Left renal pelvis (tissue), 4 donors: ENCODE data around the gene EPHB1. TPM values are rescaled to one million over a fixed set of nuclear protein-coding genes. Genes with fewer than 3 reads are reported as not detected.

Experiments used
- DNase-seq, 4 donors: peaks; one replicate each; pipeline ENCODE4 v3.0.0-alpha.2; 2013; ENCODE audit warnings: low read depth in 4 of 4, low spot score in 3 of 4
- polyA plus RNA-seq, 4 donors: library from polyadenylated mRNA; unstranded; fragments of 120-200 nt; gene quantifications; one replicate each; pipeline ENCODE4 v1.2.1, GENCODE V29; 2013; ENCODE audit not compliant: insufficient read length in 4 of 4

The EPHB1 gene
- polyA plus RNA-seq, 4 donors: 3.6 to 5.8 (median 5.4) TPM

- no peak for DNase-seq
Measured at GRCh38 chr3:135261916-135262315, 466.9 kb downstream of the EPHB1 start.

GRCh38 chr3:135262441-135262840 lies 467.4 kb downstream of the EPHB1 start:
- DNase-seq: no peak

- no peak for DNase-seq
Measured at GRCh38 chr3:135263331-135263730, 468.3 kb downstream of the EPHB1 start.

GRCh38 chr3:135267487-135267886 lies 472.4 kb downstream of the EPHB1 start:
- no peak for DNase-seq

GRCh38 chr3:135268941-135269532 lies 474.0 kb downstream of the EPHB1 start:
- no peak for DNase-seq

- no peak for DNase-seq
Measured at GRCh38 chr3:135271177-135272025, 476.3 kb downstream of the EPHB1 start.

DNA sequence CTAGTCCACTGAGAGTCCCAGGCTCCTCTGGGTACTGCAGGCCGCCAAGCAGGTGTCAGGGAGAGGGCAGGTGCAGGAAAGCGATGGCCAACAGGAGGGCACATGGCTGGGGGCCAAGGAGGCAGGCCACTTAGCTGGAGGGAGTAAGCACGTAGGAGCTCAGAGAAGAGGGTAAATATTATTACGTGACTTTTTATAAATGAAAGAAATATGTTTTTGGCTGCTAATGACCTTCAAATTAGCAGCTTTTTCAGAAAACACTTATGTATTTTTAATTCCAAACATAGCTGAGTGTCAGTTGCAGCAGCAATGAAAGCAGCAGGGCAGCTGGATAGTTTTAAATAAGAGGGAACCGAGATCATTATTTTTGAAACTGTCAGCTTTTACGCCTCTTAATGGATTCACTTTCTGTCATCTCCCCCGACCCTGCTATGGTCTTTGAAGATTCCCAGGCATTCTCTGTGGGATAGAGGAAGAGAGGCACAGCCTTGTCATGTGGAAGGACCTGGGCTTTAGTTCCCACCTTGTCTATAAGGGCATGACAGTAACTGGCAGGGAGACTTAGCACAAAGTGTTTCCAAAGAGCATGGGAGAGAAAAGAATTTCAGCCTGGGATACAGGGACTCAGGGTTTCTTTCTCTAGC lies 477.1 kb downstream of the EPHB1 start:
- DNase-seq: peak in 1 of 4 donors; percentile 1

DNA sequence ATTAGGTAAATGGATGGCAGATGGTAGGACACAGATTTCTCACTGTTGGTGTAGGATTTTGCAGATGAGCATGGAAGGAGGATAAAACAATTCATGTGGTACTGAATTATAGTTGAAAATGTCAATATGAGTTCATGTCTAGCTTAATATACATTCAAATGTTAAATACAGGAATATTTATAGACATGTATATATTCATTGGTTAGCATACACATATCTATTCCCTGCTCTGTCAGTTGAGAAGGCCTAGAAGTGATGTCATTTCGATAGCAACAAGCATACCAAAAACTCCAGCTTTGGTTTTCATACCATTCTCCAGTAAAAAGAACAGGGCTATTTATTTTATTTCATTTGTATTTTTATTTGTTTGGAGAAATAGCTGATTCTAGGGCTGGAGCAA lies 497.1 kb downstream of the EPHB1 start:
- no peak for DNase-seq

- no peak for DNase-seq
Measured at GRCh38 chr3:135301670-135302069, 506.6 kb downstream of the EPHB1 start.

GRCh38 chr3:135304378-135304777 lies 509.3 kb downstream of the EPHB1 start:
- no peak for DNase-seq

Other genes starting within 250 kb of the EPHB1 start
- 1 to 10 TPM in 2 of 4 donors, under 1 TPM in 2; 0.61 to 1.5 (median 1.1) TPM for gene KY, start 144.2 kb upstream of the EPHB1 start, polyA plus RNA-seq